Trophoblast cell (in vitro differentiated cells and primary cell): Measurements from ENCODE around the gene HDC.

Experiments used
- DNase-seq, 2 donors: peaks; one replicate each; pipeline ENCODE4 v3.0.0-alpha.2; 2016
- H2AFZ ChIP-seq: 2 replicates; pipeline ENCODE4 v1.6.1; 2013; ENCODE audit warnings: low read length, moderate library complexity, mild to moderate bottlenecking; ENCODE audit not compliant: insufficient read depth, poor library complexity
- H2AK5ac ChIP-seq: 2 replicates; pipeline ENCODE4 v1.6.1; 2013; ENCODE audit warnings: mild to moderate bottlenecking, low read length
- H2BK120ac ChIP-seq: 2 replicates; pipeline ENCODE4 v1.6.1; 2013; ENCODE audit warnings: low read length, mild to moderate bottlenecking, moderate library complexity; ENCODE audit not compliant: insufficient read depth, poor library complexity
- H2BK12ac ChIP-seq: 2 replicates; pipeline ENCODE4 v1.6.1; 2013; ENCODE audit warnings: mild to moderate bottlenecking, low read length, moderate library complexity
- H2BK5ac ChIP-seq: 2 replicates; pipeline ENCODE4 v1.6.1; 2013; ENCODE audit warnings: low read length, low read depth, moderate library complexity, mild to moderate bottlenecking; ENCODE audit not compliant: poor library complexity
- H3K14ac ChIP-seq: 2 replicates; pipeline ENCODE4 v1.6.1; 2013; ENCODE audit warnings: mild to moderate bottlenecking, low read length
- H3K18ac ChIP-seq: 2 replicates; pipeline ENCODE4 v1.6.1; 2013; ENCODE audit warnings: mild to moderate bottlenecking, low read length
- H3K23ac ChIP-seq: 2 replicates; pipeline ENCODE4 v1.6.1; 2013; ENCODE audit warnings: low read length
- H3K27ac ChIP-seq: 2 replicates; pipeline ENCODE4 v1.5.1; 2013; ENCODE audit warnings: low read depth, mild to moderate bottlenecking, inconsistent platforms, low read length, moderate library complexity
- H3K27me3 ChIP-seq: 2 replicates; pipeline ENCODE4 v1.6.1; 2013; ENCODE audit warnings: inconsistent platforms, mild to moderate bottlenecking, low read length, moderate library complexity; ENCODE audit not compliant: insufficient read depth
- H3K36me3 ChIP-seq, 2 experiments: 1 replicate in 1 of 2; 2 replicates in 1 of 2; pipeline ENCODE4 v1.6.1; 2013; ENCODE audit warnings: low read length in 2 of 2, mild to moderate bottlenecking in 2 of 2, moderate library complexity in 1 of 2; ENCODE audit not compliant: insufficient read depth in 2 of 2, control insufficient read depth in 1 of 2
- H3K4ac ChIP-seq: 2 replicates; pipeline ENCODE4 v1.6.1; 2013; ENCODE audit warnings: low read depth, mild to moderate bottlenecking, low read length, moderate library complexity
- H3K4me1 ChIP-seq, 2 experiments: 1 replicate in 1 of 2; 2 replicates in 1 of 2; pipeline ENCODE4 v1.6.1; 2013; ENCODE audit warnings: low read length in 2 of 2, mild to moderate bottlenecking in 2 of 2, moderate library complexity in 1 of 2; ENCODE audit not compliant: insufficient read depth in 2 of 2, control insufficient read depth in 1 of 2
- H3K4me2 ChIP-seq: 2 replicates; pipeline ENCODE4 v1.6.1; 2013; ENCODE audit warnings: inconsistent platforms, mild to moderate bottlenecking, low read length, moderate library complexity
- H3K4me3 ChIP-seq: 2 replicates; pipeline ENCODE4 v1.5.1; 2013; ENCODE audit warnings: mild to moderate bottlenecking, low read depth, low read length, inconsistent platforms
- H3K79me1 ChIP-seq: one replicate; pipeline ENCODE4 v1.6.1; 2013; ENCODE audit warnings: low read length
- H3K79me2 ChIP-seq: 2 replicates; pipeline ENCODE4 v1.6.1; 2013; ENCODE audit warnings: low read length, mild to moderate bottlenecking; ENCODE audit not compliant: control insufficient read depth, insufficient read depth, poor library complexity
- H3K9ac ChIP-seq: 2 replicates; pipeline ENCODE4 v1.6.1; 2013; ENCODE audit warnings: mild to moderate bottlenecking, low read length
- H3K9me3 ChIP-seq: 2 replicates; pipeline ENCODE4 v1.6.1; 2013; ENCODE audit warnings: low read depth, mild to moderate bottlenecking, control low read depth, inconsistent platforms, low read length; ENCODE audit not compliant: insufficient read depth
- H4K12ac ChIP-seq: 2 replicates; pipeline ENCODE4 v1.6.1; 2013; ENCODE audit warnings: low read depth, mild to moderate bottlenecking, low read length, moderate library complexity
- H4K8ac ChIP-seq: 2 replicates; pipeline ENCODE4 v1.6.1; 2013; ENCODE audit warnings: low read depth, mild to moderate bottlenecking, low read length, moderate library complexity
- H4K91ac ChIP-seq: one replicate; pipeline ENCODE4 v1.6.1; 2013; ENCODE audit warnings: low read depth, mild to moderate bottlenecking, low read length, moderate library complexity
- WGBS: extraction: QIAGEN DNeasy Blood & Tissue Kit; methylation state at CpG from one replicate; pipeline ENCODE4 v1.1.7; 2013; ENCODE audit warnings: missing lambda C conversion rate; ENCODE audit not compliant: insufficient read length, insufficient coverage; ENCODE audit errors: extremely low coverage; 5-methylcytosine and 5-hydroxymethylcytosine counted together

Gene HDC

DNA sequence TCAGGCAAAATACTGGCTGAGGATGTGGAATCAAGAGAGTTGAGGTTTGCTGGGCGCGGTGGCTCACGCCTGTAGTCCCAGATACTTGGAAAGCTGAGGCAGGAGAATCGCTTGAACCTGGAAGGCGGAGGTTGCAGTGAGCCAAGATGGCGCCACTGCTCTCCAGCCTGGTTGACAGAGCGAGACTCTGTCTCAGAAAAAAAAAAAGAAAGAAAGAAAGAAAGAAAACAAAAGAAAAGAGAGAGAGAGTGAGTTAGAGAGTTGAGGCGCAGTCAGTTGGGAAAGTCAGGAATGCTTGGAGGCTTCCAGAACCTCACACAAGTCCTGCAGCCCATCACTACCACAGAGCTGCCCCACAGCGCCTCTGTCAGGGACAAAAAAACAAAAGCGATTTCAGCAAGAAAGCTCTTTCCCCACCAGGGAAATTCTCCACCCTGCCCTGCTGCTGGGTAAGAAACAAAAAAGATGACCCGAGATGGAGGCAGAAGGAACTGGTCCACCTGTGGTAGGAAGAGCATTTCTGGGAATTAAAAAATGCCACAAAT, 13.8 kb downstream of the HDC start:
- Histone ChIP-seq H4K12ac (no peak overlapping the region), H3K4me2 (no peak overlapping the region), H3K79me2 (no peaks in the 10 kb centered on the region), H4K91ac (no peak overlapping the region), H3K36me3 (no peaks in the 10 kb centered on the region), H3K9me3 (no peaks in the 10 kb centered on the region), H3K27ac (no peak overlapping the region), H2AFZ (no peak overlapping the region), H3K27me3 (no peaks in the 10 kb centered on the region), H3K9ac (no peak overlapping the region), H2BK5ac (no peak overlapping the region), H2AK5ac (no peak overlapping the region), H3K14ac (no peak overlapping the region), H3K4me3 (no peak overlapping the region), H3K18ac (no peak overlapping the region), H3K23ac (no peak overlapping the region), H3K4ac (no peak overlapping the region), H4K8ac (no peak overlapping the region), H3K4me1 (peaks cover 4 to 17% of the 10 kb centered on the region in 2 experiments), H2BK12ac (no peak overlapping the region), H2BK120ac (no peak overlapping the region), H3K79me1 (peaks cover 5% of the 10 kb centered on the region)
- WGBS, result no CpG with 5 or more reads among the region's 11 CpGs
- no peak for DNase-seq

DNA sequence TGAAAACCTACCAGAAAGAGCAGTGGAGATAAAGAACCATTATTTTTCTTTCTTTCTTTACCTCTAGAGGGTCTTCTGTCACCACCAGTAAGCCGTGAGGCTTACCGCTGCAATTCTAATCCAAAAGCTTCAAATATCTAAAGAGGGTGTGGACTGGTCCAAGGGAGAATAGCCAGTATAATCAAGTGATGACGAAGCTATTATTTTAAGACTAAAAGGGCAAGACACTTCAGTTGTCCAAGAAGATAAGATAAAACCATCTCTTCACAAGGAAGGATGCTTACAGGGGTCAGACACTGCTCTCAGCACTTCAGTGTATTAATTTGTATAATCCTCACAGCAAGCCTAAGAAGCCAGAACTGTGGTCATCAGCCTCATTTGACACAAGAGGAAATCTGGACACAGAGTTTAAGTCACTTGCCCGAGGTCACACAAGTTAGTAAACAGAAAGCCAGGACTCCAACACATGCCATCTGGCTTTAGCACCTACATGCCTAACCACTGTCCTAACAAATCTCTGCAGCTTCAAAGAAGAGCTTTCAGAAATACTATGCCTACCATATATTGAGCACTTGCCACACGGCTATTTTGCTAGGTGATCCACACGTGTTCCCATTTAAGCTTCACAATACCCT, 14.6 kb downstream of the HDC start:
- no peak overlapping the region for H2BK120ac ChIP-seq
- no peaks in the 10 kb centered on the region for H3K79me2 ChIP-seq
- H3K27ac ChIP-seq, result no peak overlapping the region
- no peak overlapping the region for H2BK5ac ChIP-seq
- H3K79me1 ChIP-seq, result peaks cover 5% of the 10 kb centered on the region
- no CpG with 5 or more reads among the region's 6 CpGs for WGBS
- H3K4me2 ChIP-seq, result no peak overlapping the region
- no peak overlapping the region for H3K9ac ChIP-seq
- no peak overlapping the region for H3K4ac ChIP-seq
- no peak overlapping the region for H3K4me3 ChIP-seq
- no peak overlapping the region for H4K91ac ChIP-seq
- no peak for DNase-seq
- no peak overlapping the region for H3K18ac ChIP-seq
- no peak overlapping the region for H2AFZ ChIP-seq
- H2AK5ac ChIP-seq, result no peak overlapping the region
- no peak overlapping the region for H4K8ac ChIP-seq
- no peaks in the 10 kb centered on the region for H3K27me3 ChIP-seq
- no peak overlapping the region for H2BK12ac ChIP-seq
- H3K9me3 ChIP-seq, result no peaks in the 10 kb centered on the region
- H3K23ac ChIP-seq, result no peak overlapping the region
- no peak overlapping the region for H3K14ac ChIP-seq
- H4K12ac ChIP-seq, result no peak overlapping the region
- H3K4me1 ChIP-seq, result peaks cover 4 to 17% of the 10 kb centered on the region in 2 experiments
- no peaks in the 10 kb centered on the region for H3K36me3 ChIP-seq

DNA sequence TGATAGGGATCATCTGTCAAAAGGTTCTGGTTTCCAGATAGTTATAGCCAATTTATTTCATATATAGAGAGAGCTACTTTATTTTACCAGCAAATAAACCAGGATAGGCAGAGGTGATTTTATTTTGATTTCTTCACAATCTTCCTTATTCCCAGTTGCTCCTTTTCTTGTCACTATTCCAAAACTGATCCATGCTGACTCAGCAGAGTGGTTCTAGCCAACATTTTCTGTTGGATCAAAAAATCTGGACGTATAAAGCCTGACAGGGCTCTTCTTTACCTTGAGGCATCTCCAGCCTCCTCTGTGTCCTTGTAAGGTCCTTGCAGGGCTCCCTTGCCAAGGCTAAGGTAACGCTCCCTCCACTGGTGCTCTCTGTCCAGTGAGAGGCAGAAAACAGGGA, 15.8 kb downstream of the HDC start:
- Histone ChIP-seq H3K9me3 (no peaks in the 10 kb centered on the region), H3K9ac (no peak overlapping the region), H3K79me2 (no peaks in the 10 kb centered on the region), H3K27ac (no peak overlapping the region), H2BK5ac (no peak overlapping the region), H4K8ac (no peak overlapping the region), H3K4me2 (no peak overlapping the region), H3K27me3 (no peaks in the 10 kb centered on the region), H4K12ac (no peak overlapping the region), H2BK120ac (no peak overlapping the region), H3K4ac (no peak overlapping the region), H2AK5ac (peak overlapping the region; percentile 29), H3K4me1 (peaks cover 4 to 17% of the 10 kb centered on the region in 2 experiments), H2BK12ac (peak overlapping the region; percentile 38), H2AFZ (no peak overlapping the region), H3K4me3 (no peak overlapping the region), H3K14ac (no peak overlapping the region), H3K18ac (no peak overlapping the region), H3K36me3 (no peaks in the 10 kb centered on the region), H3K23ac (no peak overlapping the region), H3K79me1 (peaks cover 5% of the 10 kb centered on the region), H4K91ac (no peak overlapping the region)
- no CpG with 5 or more reads among the region's 2 CpGs for WGBS
- DNase-seq, result no peak

DNA sequence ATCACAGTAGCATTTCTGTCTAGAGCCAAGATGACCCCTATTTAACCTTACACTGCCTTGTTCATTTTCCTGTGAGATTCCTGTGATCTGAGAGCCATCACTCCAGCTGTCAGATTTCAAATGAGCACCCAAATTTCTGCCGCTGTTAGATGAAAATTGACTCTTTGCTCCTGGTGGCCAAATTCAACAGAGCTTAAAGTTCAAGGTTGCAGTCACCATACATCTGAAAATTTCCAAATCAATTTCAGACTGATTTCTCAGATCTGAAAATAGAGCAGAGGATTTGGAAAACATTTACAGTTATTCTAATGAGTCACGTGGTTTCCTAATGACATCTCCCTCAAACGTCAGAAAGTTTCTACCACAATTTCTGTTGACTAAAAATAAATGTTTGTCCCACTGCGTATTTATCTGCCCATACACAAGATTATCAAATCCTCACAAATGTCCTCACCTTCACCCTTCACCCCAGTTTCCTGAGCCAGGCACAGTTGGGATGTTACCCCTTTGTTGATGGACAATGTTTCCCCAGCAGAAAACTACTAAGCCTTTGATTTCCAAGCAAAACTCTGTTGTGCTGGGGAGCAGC, 16.4 kb downstream of the HDC start:
- no peak overlapping the region for H2AK5ac ChIP-seq
- no peaks in the 10 kb centered on the region for H3K27me3 ChIP-seq
- H2BK12ac ChIP-seq, result peak overlapping the region; percentile 14
- H3K9me3 ChIP-seq, result no peaks in the 10 kb centered on the region
- peaks cover 5% of the 10 kb centered on the region for H3K79me1 ChIP-seq
- H3K4me1 ChIP-seq, result peaks cover 4 to 17% of the 10 kb centered on the region in 2 experiments
- H2BK5ac ChIP-seq, result no peak overlapping the region
- no peaks in the 10 kb centered on the region for H3K79me2 ChIP-seq
- no peak overlapping the region for H4K91ac ChIP-seq
- H4K12ac ChIP-seq, result no peak overlapping the region
- H4K8ac ChIP-seq, result no peak overlapping the region
- H3K36me3 ChIP-seq, result no peaks in the 10 kb centered on the region
- no peak overlapping the region for H3K18ac ChIP-seq
- no peak overlapping the region for H3K23ac ChIP-seq
- no peak overlapping the region for H3K9ac ChIP-seq
- no CpG with 5 or more reads among the region's 4 CpGs for WGBS
- H3K4me3 ChIP-seq, result no peak overlapping the region
- no peak overlapping the region for H3K14ac ChIP-seq
- no peak for DNase-seq
- no peak overlapping the region for H2BK120ac ChIP-seq
- H3K4me2 ChIP-seq, result no peak overlapping the region
- H2AFZ ChIP-seq, result no peak overlapping the region
- H3K4ac ChIP-seq, result no peak overlapping the region
- no peak overlapping the region for H3K27ac ChIP-seq
